HEK293 (cell line): Measurements from ENCODE around the gene DUS1L.
A peak's percentile ranks its signal among the peaks of the same experiment; 100 is the strongest.

ENCODE experiments used
- CTCF ChIA-PET: fragments of 350-600 bp; formaldehyde crosslinking; extraction: SDS; loops from one replicate; lab custom pipeline; 2021; ENCODE audit warnings: antibody characterized with exemption; lab: Yijun Ruan, JAX
- POLR2A ChIA-PET: fragments of 300-600 bp; formaldehyde crosslinking; extraction: SDS; loops from one replicate; lab custom pipeline; 2020; ENCODE audit warnings: antibody characterized with exemption, inconsistent platforms; lab: Yijun Ruan, JAX
- H3K27ac ChIP-seq: fragments of 200-500 bp; sonication (Bioruptor generic); 2 replicates; pipeline ENCODE4 v1.5.1; 2014; ENCODE audit warnings: low read depth, low read length, control low read depth, inconsistent platforms; ENCODE audit errors: extremely low read depth
- H3K36me3 ChIP-seq, 2 experiments: fragments of 200-500 bp in 1 of 2; sonication (Bioruptor generic) in 1 of 2; 1 replicate in 1 of 2; 2 replicates in 1 of 2; pipeline ENCODE4 v1.5.1; 2014 to 2017; ENCODE audit warnings: inconsistent platforms in 2 of 2, low read length in 2 of 2; ENCODE audit not compliant: control insufficient read depth in 2 of 2, insufficient read depth in 1 of 2
- H3K4me1 ChIP-seq: fragments of 200-500 bp; sonication (Bioruptor generic); 2 replicates; pipeline ENCODE4 v1.5.1; 2014; ENCODE audit warnings: mild to moderate bottlenecking, low read length, inconsistent platforms; ENCODE audit not compliant: control insufficient read depth, insufficient read depth
- H3K4me3 ChIP-seq: 2 replicates; pipeline ENCODE4 v1.5.1; 2011; ENCODE audit warnings: low read depth, mild to moderate bottlenecking, control low read depth, low read length, moderate library complexity
- H3K9me3 ChIP-seq: fragments of 200-500 bp; sonication (Bioruptor generic); 2 replicates; pipeline ENCODE4 v1.5.1; 2014; ENCODE audit warnings: low read depth, low read length, inconsistent platforms; ENCODE audit not compliant: control insufficient read depth, insufficient read depth
- EGR2 ChIP-seq: fragments of 450-650 bp; formaldehyde crosslinking; IDR thresholded peaks from 2 replicates; pipeline ENCODE4 v1.5.1; 2016; ENCODE audit warnings: low read depth, missing biosample characterization, missing genetic modification characterization
- FEZF1 ChIP-seq: fragments of 450-650 bp; formaldehyde crosslinking; IDR thresholded peaks from 2 replicates; pipeline ENCODE4 v1.5.1; 2016; ENCODE audit warnings: missing biosample characterization, missing genetic modification characterization
- GLIS1 ChIP-seq: fragments of 450-650 bp; formaldehyde crosslinking; IDR thresholded peaks from 2 replicates; pipeline ENCODE4 v1.5.1; 2016; ENCODE audit warnings: missing biosample characterization, missing genetic modification characterization
- HIC1 ChIP-seq: fragments of 450-650 bp; formaldehyde crosslinking; IDR thresholded peaks from 2 replicates; pipeline ENCODE4 v1.5.1; 2016; ENCODE audit warnings: missing biosample characterization, missing genetic modification characterization
- MZF1 ChIP-seq: fragments of 450-650 bp; formaldehyde crosslinking; IDR thresholded peaks from 2 replicates; pipeline ENCODE4 v1.5.1; 2017; ENCODE audit warnings: missing biosample characterization, missing genetic modification characterization, borderline replicate concordance
- PATZ1 ChIP-seq: fragments of 450-650 bp; formaldehyde crosslinking; IDR thresholded peaks from 2 replicates; pipeline ENCODE4 v1.5.1; 2016; ENCODE audit warnings: missing biosample characterization, missing genetic modification characterization
- PRDM1 ChIP-seq: fragments of 450-650 bp; formaldehyde crosslinking; IDR thresholded peaks from 2 replicates; pipeline ENCODE4; 2016; ENCODE audit warnings: missing biosample characterization, missing genetic modification characterization
- RBAK ChIP-seq: fragments of 450-650 bp; formaldehyde crosslinking; IDR thresholded peaks from 2 replicates; pipeline ENCODE4 v1.5.1; 2016; ENCODE audit warnings: missing biosample characterization, missing genetic modification characterization
- YY2 ChIP-seq: fragments of 450-650 bp; formaldehyde crosslinking; IDR thresholded peaks from 2 replicates; pipeline ENCODE4 v1.5.1; 2016; ENCODE audit warnings: missing biosample characterization, missing genetic modification characterization
- ZBTB48 ChIP-seq: fragments of 450-650 bp; formaldehyde crosslinking; IDR thresholded peaks from 2 replicates; pipeline ENCODE4 v1.5.1; 2016; ENCODE audit warnings: missing biosample characterization, missing genetic modification characterization
- ZFHX2 ChIP-seq: fragments of 450-650 bp; formaldehyde crosslinking; conservative IDR thresholded peaks from 2 replicates; pipeline ENCODE4 v1.5.1; 2016; ENCODE audit warnings: missing biosample characterization, missing genetic modification characterization
- ZNF121 ChIP-seq: fragments of 450-650 bp; formaldehyde crosslinking; IDR thresholded peaks from 2 replicates; pipeline ENCODE4 v1.5.1; 2016; ENCODE audit warnings: missing biosample characterization, missing genetic modification characterization
- ZNF146 ChIP-seq: fragments of 450-650 bp; formaldehyde crosslinking; IDR thresholded peaks from 2 replicates; pipeline ENCODE4 v1.5.1; 2016; ENCODE audit warnings: missing biosample characterization, missing genetic modification characterization
- ZNF488 ChIP-seq: fragments of 450-650 bp; formaldehyde crosslinking; IDR thresholded peaks from 2 replicates; pipeline ENCODE4 v1.5.1; 2016; ENCODE audit warnings: missing biosample characterization, missing genetic modification characterization
- ZNF521 ChIP-seq: fragments of 450-650 bp; formaldehyde crosslinking; IDR thresholded peaks from 2 replicates; pipeline ENCODE4 v1.5.1; 2017; ENCODE audit warnings: missing biosample characterization, mild to moderate bottlenecking, missing genetic modification characterization
- ZNF558 ChIP-seq: fragments of 450-650 bp; formaldehyde crosslinking; IDR thresholded peaks from 2 replicates; pipeline ENCODE4 v1.5.1; 2016; ENCODE audit warnings: missing biosample characterization, missing genetic modification characterization
- ZNF600 ChIP-seq: fragments of 450-650 bp; formaldehyde crosslinking; IDR thresholded peaks from 2 replicates; pipeline ENCODE4 v1.5.1; 2016; ENCODE audit warnings: missing biosample characterization, missing genetic modification characterization
- ZNF621 ChIP-seq: fragments of 450-650 bp; formaldehyde crosslinking; IDR thresholded peaks from 2 replicates; pipeline ENCODE4 v1.5.1; 2017; ENCODE audit warnings: missing biosample characterization, missing genetic modification characterization
- ZNF777 ChIP-seq: fragments of 450-650 bp; formaldehyde crosslinking; IDR thresholded peaks from 2 replicates; pipeline ENCODE4 v1.5.1; 2017; ENCODE audit warnings: missing biosample characterization, missing genetic modification characterization, borderline replicate concordance
- ZNF792 ChIP-seq: fragments of 450-650 bp; formaldehyde crosslinking; IDR thresholded peaks from 2 replicates; pipeline ENCODE4 v1.5.1; 2016; ENCODE audit warnings: missing biosample characterization, missing genetic modification characterization
- ZNF837 ChIP-seq: fragments of 450-650 bp; formaldehyde crosslinking; IDR thresholded peaks from 2 replicates; pipeline ENCODE4 v1.5.1; 2016; ENCODE audit warnings: missing biosample characterization, missing genetic modification characterization
- ZNF843 ChIP-seq: fragments of 450-650 bp; formaldehyde crosslinking; IDR thresholded peaks from 2 replicates; pipeline ENCODE4 v1.5.1; 2016; ENCODE audit warnings: missing biosample characterization, missing genetic modification characterization
- ZSCAN30 ChIP-seq: fragments of 450-650 bp; IDR thresholded peaks from 2 replicates; pipeline ENCODE4 v1.5.1; 2018; ENCODE audit warnings: missing biosample characterization, mild to moderate bottlenecking, missing genetic modification characterization, moderate library complexity
- ZSCAN4 ChIP-seq: fragments of 450-650 bp; formaldehyde crosslinking; IDR thresholded peaks from 2 replicates; pipeline ENCODE4 v1.5.1; 2017; ENCODE audit warnings: missing biosample characterization, missing genetic modification characterization
- ZSCAN5A ChIP-seq: fragments of 450-650 bp; formaldehyde crosslinking; IDR thresholded peaks from 2 replicates; pipeline ENCODE4 v1.5.1; 2016; ENCODE audit warnings: missing biosample characterization, missing genetic modification characterization

DUS1L gene

GRCh38 chr17:82081966-82082365 lies 16.4 kb upstream of the DUS1L start (continued):
- TF ChIP-seq FEZF1 (tag by site-specific recombination): no peak
- TF ChIP-seq GLIS1 (tag by site-specific recombination): no peak

GRCh38 chr17:82081546-82081945 lies 15.9 kb upstream of the DUS1L start:
- POLR2A ChIA-PET: interaction anchor here (0.7 to 1.9 kb wide), 6 partner anchors 8 to 25 kb away, joined by 3 to 5 read pairs (median 3); no protein-coding TSS in a partner anchor
- no peak overlapping the region for H3K4me3 ChIP-seq
- H3K4me1 ChIP-seq: no peaks in the 10 kb centered on the region
- H3K27ac ChIP-seq: no peak overlapping the region
- H3K9me3 ChIP-seq: no peaks in the 10 kb centered on the region
- H3K36me3 ChIP-seq: peaks cover 18 to 91% of the 10 kb centered on the region in 2 experiments
- CTCF ChIA-PET: interaction anchor here (0.7 kb wide), 2 partner anchors 12 to 73 kb away, joined by 3 read pairs; no protein-coding TSS in a partner anchor
- no peak for TF ChIP-seq ZBTB48 (tag by site-specific recombination)
- no peak for TF ChIP-seq MZF1 (tag by site-specific recombination)
- no peak for TF ChIP-seq ZNF121 (tag by site-specific recombination)
- TF ChIP-seq ZNF488 (tag by site-specific recombination): no peak
- no peak for TF ChIP-seq ZNF843 (tag by site-specific recombination)
- no peak for TF ChIP-seq ZSCAN30 (tag by site-specific recombination)
- TF ChIP-seq FEZF1 (tag by site-specific recombination): no peak
- TF ChIP-seq PATZ1 (tag by site-specific recombination): no peak
- no peak for TF ChIP-seq PRDM1
- no peak for TF ChIP-seq ZNF777 (tag by site-specific recombination)
- no peak for TF ChIP-seq YY2 (tag by site-specific recombination)
- TF ChIP-seq RBAK (tag by site-specific recombination): no peak
- TF ChIP-seq ZNF558: no peak
- no peak for TF ChIP-seq ZSCAN4 (tag by site-specific recombination)
- no peak for TF ChIP-seq ZNF146 (tag by site-specific recombination)
- TF ChIP-seq ZNF521 (tag by site-specific recombination): no peak
- TF ChIP-seq ZNF837 (tag by site-specific recombination): no peak
- no peak for TF ChIP-seq ZNF621

- TF ChIP-seq EGR2 (peak; percentile 23; the same call in 1 of the 2 replicates), ZNF600 (tag by site-specific recombination) (peak; percentile 30; the same call in 1 of the 2 replicates), ZFHX2 (tag by site-specific recombination) (peak; percentile 6; the same call in 1 of the 2 replicates), ZNF792 (tag by site-specific recombination) (no peak), ZSCAN5A (no peak), HIC1 (peak; percentile 65)
- Histone ChIP-seq H3K36me3 (peaks cover 16 to 85% of the 10 kb centered on the region in 2 experiments), H3K9me3 (no peaks in the 10 kb centered on the region), H3K4me1 (no peaks in the 10 kb centered on the region), H3K4me3 (no peak overlapping the region), H3K27ac (no peak overlapping the region)
- CTCF ChIA-PET: interaction anchor here (0.7 to 1.2 kb wide), 3 partner anchors 15 to 229 kb away, joined by 3 to 4 read pairs (median 3); no protein-coding TSS in a partner anchor
- POLR2A ChIA-PET: interaction anchor here (0.7 to 1.9 kb wide), 6 partner anchors 11 to 25 kb away, joined by 3 to 9 read pairs (median 4); no protein-coding TSS in a partner anchor
Observed at GRCh38 chr17:82080789-82081464, 15.3 kb upstream of the DUS1L start.
